BJ (cell line): ENCODE measurements around the gene GPATCH1. TPM values are rescaled to one million over a fixed set of nuclear protein-coding genes. Genes with fewer than 3 reads are reported as not detected.

Experiments
- CTCF ChIA-PET: fragments of 350-600 bp; formaldehyde crosslinking; extraction: SDS; loops from one replicate; lab custom pipeline; 2021; ENCODE audit warnings: antibody characterized with exemption, inconsistent platforms; lab: Yijun Ruan, JAX
- POLR2A ChIA-PET: fragments of 300-600 bp; sonication (Branson Sonifier 250); formaldehyde crosslinking; extraction: SDS; loops from one replicate; lab custom pipeline; 2021; ENCODE audit warnings: antibody characterized with exemption; lab: Charles Lee
- DNase-seq: peaks from one replicate; pipeline ENCODE4 v3.0.0-alpha.2; 2011; ENCODE audit warnings: low read depth
- H3K27me3 ChIP-seq: 2 replicates; pipeline ENCODE4 v1.6.0; 2011; ENCODE audit warnings: low read length; ENCODE audit not compliant: control insufficient read depth, insufficient read depth
- H3K36me3 ChIP-seq: 2 replicates; pipeline ENCODE4 v1.5.1; 2011; ENCODE audit warnings: low read length; ENCODE audit not compliant: control insufficient read depth, insufficient read depth
- H3K4me3 ChIP-seq: 2 replicates; pipeline ENCODE4 v1.5.1; 2011; ENCODE audit warnings: low read depth, mild to moderate bottlenecking, control low read depth, low read length
- polyA plus RNA-seq: library from polyadenylated mRNA; depleted of rRNA; stranded (reverse); fragments of >200 nt; gene quantifications from 2 replicates; pipeline ENCODE4 v1.2.3, GENCODE V29; 2011; rRNA removed
- small RNA-seq: library from RNA; depleted of rRNA; stranded (forward); fragments of <200 nt; gene quantifications from one replicate; pipeline ENCODE3, GENCODE V24; 2012; ENCODE audit warnings: low replicate concordance, low read depth; ENCODE audit not compliant: insufficient read length
- TF ChIP-seq, protein P1 (sequence below): IDR thresholded peaks from 2 replicates; pipeline ENCODE4 v1.5.1; 2011; ENCODE audit warnings: low read depth, mild to moderate bottlenecking, control low read depth, inconsistent platforms, low read length, moderate library complexity; ENCODE audit not compliant: insufficient read depth

GPATCH1 gene
- polyA plus RNA-seq, 1 experiment: 8.7 TPM

GRCh38 chr19:33177417-33177979, 96.5 kb downstream of the GPATCH1 start:
- H3K4me3 ChIP-seq: peak overlapping the region; percentile 45
- POLR2A ChIA-PET: no interaction called here

More at GRCh38 chr19:33177417-33177979, 96.5 kb downstream of the GPATCH1 start:
- no peaks in the 10 kb centered on the region for H3K27me3 ChIP-seq
- no peaks in the 10 kb centered on the region for H3K36me3 ChIP-seq
- TF ChIP-seq, protein P1, sequence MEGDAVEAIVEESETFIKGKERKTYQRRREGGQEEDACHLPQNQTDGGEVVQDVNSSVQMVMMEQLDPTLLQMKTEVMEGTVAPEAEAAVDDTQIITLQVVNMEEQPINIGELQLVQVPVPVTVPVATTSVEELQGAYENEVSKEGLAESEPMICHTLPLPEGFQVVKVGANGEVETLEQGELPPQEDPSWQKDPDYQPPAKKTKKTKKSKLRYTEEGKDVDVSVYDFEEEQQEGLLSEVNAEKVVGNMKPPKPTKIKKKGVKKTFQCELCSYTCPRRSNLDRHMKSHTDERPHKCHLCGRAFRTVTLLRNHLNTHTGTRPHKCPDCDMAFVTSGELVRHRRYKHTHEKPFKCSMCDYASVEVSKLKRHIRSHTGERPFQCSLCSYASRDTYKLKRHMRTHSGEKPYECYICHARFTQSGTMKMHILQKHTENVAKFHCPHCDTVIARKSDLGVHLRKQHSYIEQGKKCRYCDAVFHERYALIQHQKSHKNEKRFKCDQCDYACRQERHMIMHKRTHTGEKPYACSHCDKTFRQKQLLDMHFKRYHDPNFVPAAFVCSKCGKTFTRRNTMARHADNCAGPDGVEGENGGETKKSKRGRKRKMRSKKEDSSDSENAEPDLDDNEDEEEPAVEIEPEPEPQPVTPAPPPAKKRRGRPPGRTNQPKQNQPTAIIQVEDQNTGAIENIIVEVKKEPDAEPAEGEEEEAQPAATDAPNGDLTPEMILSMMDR: peak; percentile 50
- DNase-seq: no peak
- CTCF ChIA-PET: interaction anchor here (0.5 to 3.4 kb wide), 16 partner anchors 9 to 229 kb away, joined by 3 to 35 read pairs (median 4); no protein-coding TSS in a partner anchor

Small RNA genes lying within 50 kb of the gene (small RNA-seq; reads per million reads assigned to genes)
- gene AC008521.1 (not detected), gene AC008521.2 (not detected)

Other genes starting within 250 kb of the GPATCH1 start
- not detected in 2 replicates for gene SLC7A9, start 211.4 kb upstream of the GPATCH1 start, polyA plus RNA-seq
- gene CEP89, start 109.2 kb upstream of the GPATCH1 start, polyA plus RNA-seq: 14.8 and 18.3 TPM in 2 replicates
- gene FAAP24, start 108.9 kb upstream of the GPATCH1 start, polyA plus RNA-seq: 4.4 and 5.5 TPM in 2 replicates
- gene RHPN2, start 16.3 kb upstream of the GPATCH1 start, polyA plus RNA-seq: 7.8 and 9.9 TPM in 2 replicates
- gene WDR88, start 50.9 kb downstream of the GPATCH1 start, polyA plus RNA-seq: not detected in 2 replicates
- gene LRP3, start 113.1 kb downstream of the GPATCH1 start, polyA plus RNA-seq: 11.5 and 16.1 TPM in 2 replicates
- gene SLC7A10, start 144.7 kb downstream of the GPATCH1 start, polyA plus RNA-seq: not detected in 2 replicates
- 0.28 and 0.50 TPM in 2 replicates for gene CEBPA, start 221.4 kb downstream of the GPATCH1 start, polyA plus RNA-seq